T47D (cell line): ENCODE results near the gene BAHCC1.

Source experiments
- DNase-seq, 2 experiments: peaks; one replicate each; pipeline versions ENCODE4 v3.0.0 to v3.0.0-alpha.2; 2011 to 2012; ENCODE audit warnings: low read depth in 1 of 2, low spot score in 1 of 2
- JUND ChIP-seq: IDR thresholded peaks from 2 replicates; pipeline ENCODE4 v1.6.1; 2012; ENCODE audit warnings: low read depth
- in situ Hi-C: cut with HindIII; loops from 2 replicates; pipeline ENCODE4 v1.10.0; 2016; ENCODE audit warnings: low sequenced_read_pairs, low pct_unique_long_range_greater_than_20kb

Gene BAHCC1

GRCh38 chr17:81374890-81375289, 20.4 kb upstream of the BAHCC1 start:
- TF ChIP-seq JUND: no peak
- DNase-seq: no peak
- in situ Hi-C loops: no loop called here

GRCh38 chr17:81376946-81377714, 18.1 kb upstream of the BAHCC1 start:
- no peak for DNase-seq
- no peak for TF ChIP-seq JUND
- in situ Hi-C loops: no loop called here

DNA sequence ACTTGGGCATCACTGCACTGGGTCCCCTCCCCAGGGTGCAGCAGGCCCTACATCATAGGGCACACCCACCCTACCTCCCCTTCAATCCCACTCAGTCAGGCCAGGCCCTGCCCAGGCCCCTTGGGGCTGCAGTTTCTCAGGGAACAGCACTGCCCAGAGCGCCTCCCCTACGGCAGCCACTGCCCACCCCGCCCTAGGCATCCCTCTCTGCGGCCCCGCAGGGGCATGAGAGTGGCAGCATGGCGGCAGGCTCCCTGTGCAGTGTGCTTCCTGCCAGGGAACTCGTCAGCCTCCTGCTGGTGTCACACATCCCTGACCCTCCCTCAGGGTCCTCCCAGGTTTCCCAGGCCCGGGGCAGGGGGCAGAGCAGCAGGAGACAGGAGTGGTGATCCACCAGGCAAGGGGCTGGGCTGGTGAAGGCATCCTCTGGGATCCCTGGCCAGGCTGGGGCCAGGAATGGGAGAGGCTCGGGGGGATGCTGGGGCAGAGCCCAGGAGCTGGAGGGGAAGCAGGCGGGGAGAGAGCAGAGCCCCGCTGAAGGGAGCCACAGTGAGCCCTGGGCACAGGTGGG, 16.2 kb upstream of the BAHCC1 start:
- in situ Hi-C loops: no loop called here
- TF ChIP-seq JUND: no peak
- no peak for DNase-seq

DNA sequence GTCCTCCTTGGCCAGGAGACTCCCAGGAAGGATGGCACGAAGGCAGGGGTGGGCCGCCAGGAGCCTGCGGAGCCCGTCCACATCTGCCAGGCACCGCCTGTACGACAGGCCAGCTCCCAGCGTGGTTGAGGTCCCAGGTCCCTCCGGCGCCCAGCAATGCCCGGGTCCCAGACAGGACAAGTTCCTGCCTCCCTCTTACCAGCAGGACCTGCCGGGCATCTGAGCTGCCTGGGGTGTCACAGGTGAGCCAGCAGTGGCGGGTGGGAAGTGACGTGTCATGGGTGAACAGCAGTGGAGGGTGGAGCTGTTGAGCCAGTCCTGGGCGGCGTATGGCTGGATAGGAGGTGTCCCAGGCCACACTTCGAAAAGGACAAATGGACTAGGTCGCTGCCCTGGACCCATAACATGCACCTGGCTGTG, 15.7 kb upstream of the BAHCC1 start:
- no peak for TF ChIP-seq JUND
- peak; percentile 90 to 92 for DNase-seq
- in situ Hi-C loops: no loop called here

DNA sequence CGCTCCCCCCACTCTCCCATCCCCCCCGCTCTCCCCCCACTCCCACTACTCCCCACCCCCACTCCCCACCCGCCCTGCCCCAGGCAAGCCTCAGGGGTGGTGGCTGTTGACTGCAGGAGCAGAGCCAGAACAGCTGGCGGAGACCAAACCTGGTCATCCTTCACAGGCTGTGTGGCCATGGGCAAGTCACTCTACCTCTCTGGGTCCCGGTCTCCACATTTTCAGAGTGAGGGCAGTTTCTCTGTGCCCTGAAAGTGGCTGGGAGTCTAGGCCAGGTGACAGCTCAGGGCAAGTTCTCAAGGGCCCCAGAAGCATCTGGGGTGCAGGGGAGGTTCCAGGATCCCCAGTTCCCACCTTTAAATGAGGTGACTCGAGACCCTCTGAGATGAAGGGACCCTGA, 15.1 kb upstream of the BAHCC1 start:
- DNase-seq: no peak
- no peak for TF ChIP-seq JUND
- in situ Hi-C loops: no loop called here

GRCh38 chr17:81380666-81381518, 14.4 kb upstream of the BAHCC1 start:
- in situ Hi-C loops: no loop called here
- TF ChIP-seq JUND: no peak
- no peak for DNase-seq

GRCh38 chr17:81381632-81382577, 13.4 kb upstream of the BAHCC1 start:
- DNase-seq: no peak
- in situ Hi-C loops: no loop called here
- TF ChIP-seq JUND: no peak

- in situ Hi-C loops: no loop called here
- TF ChIP-seq JUND: no peak
- DNase-seq: no peak
These were observed 12.4 kb upstream of the BAHCC1 start for GRCh38 chr17:81382851-81383250.

- in situ Hi-C loops: no loop called here
- no peak for DNase-seq
- no peak for TF ChIP-seq JUND
These were observed 11.5 kb upstream of the BAHCC1 start for GRCh38 chr17:81383504-81384421.

DNA sequence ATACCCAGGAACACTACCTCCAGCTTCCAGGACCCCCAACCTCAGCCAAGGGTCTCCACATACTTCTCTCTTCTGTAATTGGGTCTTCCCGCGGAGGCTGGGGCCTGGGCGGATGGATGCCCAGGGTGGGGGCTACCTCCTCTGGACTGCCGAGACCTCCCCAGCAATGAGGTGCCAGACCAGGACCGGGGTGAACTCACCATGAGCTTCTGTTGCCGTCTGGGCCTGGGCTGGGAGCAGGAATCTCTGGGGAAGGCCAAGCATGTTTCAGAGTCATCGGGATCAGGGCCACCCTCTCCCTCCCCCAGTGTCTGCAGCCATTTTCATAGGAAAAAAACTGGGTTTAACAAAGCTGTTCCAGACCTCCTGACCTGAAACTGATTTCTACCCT, 10.3 kb upstream of the BAHCC1 start:
- in situ Hi-C loops: no loop called here
- TF ChIP-seq JUND: no peak
- no peak for DNase-seq
